Caco-2 (cell line): Measurements from ENCODE around the gene CNTN3. TPM values are rescaled to one million over a fixed set of nuclear protein-coding genes. Genes with fewer than 3 reads are reported as not detected.

Experiments used
- BruUV-seq: library from RNA; stranded (reverse); fragments of 400-500 nt; replicated peaks from 2 replicates; lab custom pipeline; 2021; lab: Mats Ljungman, UMichigan
- CTCF ChIA-PET: fragments of 300-600 bp; sonication (Branson Sonifier 250); formaldehyde crosslinking; loops from one replicate; lab custom pipeline; 2022; ENCODE audit warnings: antibody characterized with exemption; lab: Charles Lee
- POLR2A ChIA-PET: fragments of 300-600 bp; sonication (Branson Sonifier 250); formaldehyde crosslinking; loops from one replicate; lab custom pipeline; 2022; ENCODE audit warnings: antibody characterized with exemption; lab: Charles Lee
- DNase-seq, 2 experiments: peaks; one replicate each; pipeline versions ENCODE4 v3.0.0 to v3.0.0-alpha.2; 2020 to 2022
- H3K27me3 ChIP-seq: replicated peaks from 2 replicates; pipeline ENCODE4 v1.6.0; 2011; ENCODE audit warnings: low read length; ENCODE audit not compliant: control insufficient read depth, insufficient read depth
- H3K36me3 ChIP-seq: 2 replicates; pipeline ENCODE4 v1.5.1; 2011; ENCODE audit warnings: low read length; ENCODE audit not compliant: control insufficient read depth, insufficient read depth
- H3K4me1 ChIP-seq: fragments of 250-450 bp; sonication (Bioruptor Pico); 2 replicates; pipeline ENCODE4 v1.5.1; 2020; ENCODE audit warnings: mild to moderate bottlenecking
- H3K4me3 ChIP-seq: 2 replicates; pipeline ENCODE4 v1.5.1; 2011; ENCODE audit warnings: low read depth, mild to moderate bottlenecking, control low read depth, low read length
- H3K9me3 ChIP-seq: fragments of 250-450 bp; sonication (Bioruptor Pico); 2 replicates; pipeline ENCODE4 v1.5.1; 2020; ENCODE audit warnings: mild to moderate bottlenecking, moderate library complexity
- H3K27ac Mint-ChIP-seq: one replicate; pipeline ENCODE4 v1.8.0; 2022; ENCODE audit warnings: mixed read lengths; ENCODE audit not compliant: unreplicated experiment
- H3K27me3 Mint-ChIP-seq: one replicate; pipeline ENCODE4 v1.8.0; 2022; ENCODE audit warnings: mixed read lengths; ENCODE audit not compliant: insufficient read depth, unreplicated experiment
- H3K36me3 Mint-ChIP-seq: one replicate; pipeline ENCODE4 v1.8.0; 2022; ENCODE audit warnings: mild to moderate bottlenecking, mixed read lengths; ENCODE audit not compliant: insufficient read depth, unreplicated experiment
- H3K4me1 Mint-ChIP-seq: one replicate; pipeline ENCODE4 v1.8.0; 2022; ENCODE audit warnings: low read depth, mixed read lengths; ENCODE audit not compliant: unreplicated experiment
- H3K4me3 Mint-ChIP-seq: one replicate; pipeline ENCODE4 v1.8.0; 2022; ENCODE audit warnings: mild to moderate bottlenecking, moderate library complexity, mixed read lengths; ENCODE audit not compliant: unreplicated experiment
- H3K9me3 Mint-ChIP-seq: one replicate; pipeline ENCODE4 v1.8.0; 2022; ENCODE audit warnings: mixed read lengths; ENCODE audit not compliant: unreplicated experiment
- CTCF ChIP-seq, 2 experiments: fragments of 200-600 bp in 1 of 2; IDR thresholded peaks; 1 replicate in 1 of 2; 2 replicates in 1 of 2; pipeline versions ENCODE4 v1.5.1 to v1.8.0; 2011 to 2022; ENCODE audit warnings: antibody characterized with exemption in 1 of 2, control low read depth in 1 of 2, inconsistent platforms in 1 of 2, low read depth in 1 of 2, low read length in 1 of 2, mild to moderate bottlenecking in 1 of 2, moderate library complexity in 1 of 2; ENCODE audit not compliant: insufficient read depth in 1 of 2, severe bottlenecking in 1 of 2, unreplicated experiment in 1 of 2
- intact Hi-C: fragments of 100-400 bp; cut with micrococcal nuclease; formaldehyde crosslinking; loops from one replicate; pipeline ENCODE4 v1.10.0; 2022; ENCODE audit not compliant: unreplicated experiment
- total RNA-seq: library from RNA; stranded (reverse); gene quantifications from 2 replicates; pipeline ENCODE4 v1.2.3, GENCODE V29; 2022

CNTN3 gene
- total RNA-seq, 1 experiment from 2014 or later, result not detected

- Mint-ChIP-seq H3K9me3 (no peaks in the 10 kb centered on the region), H3K27me3 (peaks cover 2% of the 10 kb centered on the region), H3K4me1 (no peaks in the 10 kb centered on the region), H3K36me3 (no peaks in the 10 kb centered on the region), H3K4me3 (no peak overlapping the region), H3K27ac (no peak overlapping the region)
- ChIA-PET CTCF (no interaction called here), POLR2A (no interaction called here)
- no peak for TF ChIP-seq CTCF (IDR thresholded peaks at IDR 0.05; ENCODE audit: insufficient read depth in 1 of 2, low read depth in 1 of 2, low read length in 1 of 2, severe bottlenecking in 1 of 2, unreplicated experiment in 1 of 2)
- no TSS peak for BruUV-seq
- DNase-seq, result no peak
- H3K27me3 ChIP-seq, result no peaks in the 10 kb centered on the region
- intact Hi-C loops, result no loop called here
- H3K4me3 ChIP-seq, result no peak overlapping the region
- no peaks in the 10 kb centered on the region for H3K9me3 ChIP-seq
- H3K4me1 ChIP-seq, result no peaks in the 10 kb centered on the region
- H3K36me3 ChIP-seq, result no peaks in the 10 kb centered on the region
Measured at GRCh38 chr3:74651885-74652284, 37.4 kb upstream of the CNTN3 start.

GRCh38 chr3:74651292-74651691 lies 36.8 kb upstream of the CNTN3 start:
- Mint-ChIP-seq H3K27ac (no peak overlapping the region), H3K9me3 (no peaks in the 10 kb centered on the region), H3K36me3 (no peaks in the 10 kb centered on the region), H3K27me3 (peaks cover 2% of the 10 kb centered on the region), H3K4me1 (no peaks in the 10 kb centered on the region), H3K4me3 (no peak overlapping the region)
- Histone ChIP-seq H3K4me3 (no peak overlapping the region), H3K4me1 (no peaks in the 10 kb centered on the region), H3K36me3 (no peaks in the 10 kb centered on the region), H3K27me3 (no peaks in the 10 kb centered on the region), H3K9me3 (no peaks in the 10 kb centered on the region)
- ChIA-PET CTCF (no interaction called here), POLR2A (no interaction called here)
- intact Hi-C loops, result no loop called here
- no peak for DNase-seq
- no TSS peak for BruUV-seq
- no peak for TF ChIP-seq CTCF (IDR thresholded peaks at IDR 0.05; ENCODE audit: insufficient read depth in 1 of 2, low read depth in 1 of 2, low read length in 1 of 2, severe bottlenecking in 1 of 2, unreplicated experiment in 1 of 2)

- Histone ChIP-seq H3K27me3 (no peaks in the 10 kb centered on the region), H3K36me3 (no peaks in the 10 kb centered on the region), H3K4me1 (no peaks in the 10 kb centered on the region), H3K4me3 (no peak overlapping the region), H3K9me3 (no peaks in the 10 kb centered on the region)
- ChIA-PET POLR2A (no interaction called here), CTCF (no interaction called here)
- peaks cover 8% of the 10 kb centered on the region for H3K27me3 Mint-ChIP-seq
- DNase-seq, result no peak
- no peak overlapping the region for H3K27ac Mint-ChIP-seq
- H3K36me3 Mint-ChIP-seq, result no peaks in the 10 kb centered on the region
- BruUV-seq, result no TSS peak
- intact Hi-C loops, result no loop called here
- TF ChIP-seq CTCF (IDR thresholded peaks at IDR 0.05; ENCODE audit: insufficient read depth in 1 of 2, low read depth in 1 of 2, low read length in 1 of 2, severe bottlenecking in 1 of 2, unreplicated experiment in 1 of 2), result no peak
- H3K9me3 Mint-ChIP-seq, result no peaks in the 10 kb centered on the region
- H3K4me1 Mint-ChIP-seq, result no peaks in the 10 kb centered on the region
- H3K4me3 Mint-ChIP-seq, result no peak overlapping the region
Measured at GRCh38 chr3:74648107-74648506, 33.6 kb upstream of the CNTN3 start.
